Panc1 (cell line): ENCODE results near the gene HTRA3. TPM values are rescaled to one million over a fixed set of nuclear protein-coding genes. Genes with fewer than 3 reads are reported as not detected.

Source experiments
- ATAC-seq: fragments of 200-7000 bp; cut with Tn5 transposase; 2 replicates; pipeline ENCODE4 v1.9.1; 2020; ENCODE audit warnings: mild to moderate bottlenecking, moderate library complexity
- BruUV-seq: library from RNA; stranded (reverse); fragments of 400-500 nt; replicated peaks from 2 replicates; lab custom pipeline; 2021; lab: Mats Ljungman, UMichigan
- CTCF ChIA-PET: fragments of 300-600 bp; sonication (Branson Sonifier 250); formaldehyde crosslinking; loops from one replicate; lab custom pipeline; 2022; ENCODE audit warnings: antibody characterized with exemption; lab: Charles Lee
- POLR2A ChIA-PET: fragments of 300-600 bp; sonication (Branson Sonifier 250); formaldehyde crosslinking; loops from one replicate; lab custom pipeline; 2022; ENCODE audit warnings: antibody characterized with exemption; lab: Charles Lee
- DNase-seq: peaks from one replicate; pipeline ENCODE4 v3.0.0-alpha.2; 2010; ENCODE audit warnings: low read depth, low spot score
- H3K27ac ChIP-seq: 2 replicates; pipeline ENCODE4 v1.5.1; 2011; ENCODE audit warnings: mild to moderate bottlenecking, low read length, inconsistent platforms
- H3K27me3 ChIP-seq: fragments of 200-500 bp; sonication (Bioruptor generic); 2 replicates; pipeline ENCODE4 v1.6.0; 2014; ENCODE audit warnings: low read length, inconsistent platforms; ENCODE audit not compliant: control insufficient read depth, insufficient read depth
- H3K36me3 ChIP-seq: fragments of 200-500 bp; sonication (Bioruptor generic); 2 replicates; pipeline ENCODE4 v1.5.1; 2014; ENCODE audit warnings: inconsistent platforms, mild to moderate bottlenecking, low read length, moderate library complexity; ENCODE audit not compliant: control insufficient read depth, insufficient read depth
- H3K4me1 ChIP-seq: 2 replicates; pipeline ENCODE4 v1.5.1; 2011; ENCODE audit warnings: inconsistent platforms, mild to moderate bottlenecking, low read length, moderate library complexity; ENCODE audit not compliant: control insufficient read depth, insufficient read depth
- H3K4me3 ChIP-seq, 2 experiments: 2 replicates each; pipeline ENCODE4 v1.5.1; 2011 to 2012; ENCODE audit warnings: low read depth in 2 of 2, low read length in 2 of 2, mild to moderate bottlenecking in 2 of 2, inconsistent platforms in 1 of 2, moderate library complexity in 1 of 2
- H3K9me3 ChIP-seq: fragments of 200-500 bp; sonication (Bioruptor generic); 2 replicates; pipeline ENCODE4 v1.5.1; 2014; ENCODE audit warnings: low read depth, mild to moderate bottlenecking, inconsistent platforms, low read length, moderate library complexity; ENCODE audit not compliant: control insufficient read depth, insufficient read depth
- CTCF ChIP-seq: fragments of 450-650 bp; IDR thresholded peaks from 2 replicates; pipeline ENCODE4 v1.5.1; 2017; ENCODE audit warnings: mild to moderate bottlenecking
- POLR2AphosphoS5 ChIP-seq: IDR thresholded peaks from 2 replicates; pipeline ENCODE4 v1.6.1; 2012; ENCODE audit warnings: mild to moderate bottlenecking, low read depth, low read length, moderate library complexity
- REST ChIP-seq, 2 experiments: IDR thresholded peaks; 2 replicates each; pipeline ENCODE4 v1.6.1; 2011 to 2012; ENCODE audit warnings: low read depth in 2 of 2, control low read depth in 1 of 2, low read length in 1 of 2, mild to moderate bottlenecking in 1 of 2, moderate library complexity in 1 of 2; ENCODE audit not compliant: insufficient read depth in 1 of 2
- SIN3A ChIP-seq: IDR thresholded peaks from 2 replicates; pipeline ENCODE4 v1.6.1; 2012; ENCODE audit warnings: low read depth, mild to moderate bottlenecking, low read length, moderate library complexity, borderline replicate concordance; ENCODE audit not compliant: insufficient read depth
- TCF7L2 ChIP-seq: IDR thresholded peaks from 2 replicates; pipeline ENCODE4 v1.6.1; 2011; ENCODE audit warnings: mild to moderate bottlenecking, low read depth, low read length, inconsistent platforms
- in situ Hi-C: cut with HindIII; loops from 2 replicates; pipeline ENCODE4 v1.10.0; 2016; ENCODE audit warnings: low sequenced_read_pairs, low pct_unique_long_range_greater_than_20kb
- intact Hi-C: fragments of 100-400 bp; cut with micrococcal nuclease; formaldehyde crosslinking; loops from one replicate; pipeline ENCODE4 v1.10.0; 2022; ENCODE audit not compliant: unreplicated experiment
- total RNA-seq: library from RNA; stranded (reverse); gene quantifications from one replicate; pipeline ENCODE4 v1.2.1, GENCODE V29; 2021; ENCODE audit not compliant: unreplicated experiment

Gene HTRA3
- total RNA-seq, 1 experiment from 2014 or later: 0.98 TPM

- ChIA-PET CTCF (no interaction called here), POLR2A (no interaction called here)
- in situ Hi-C loops: no loop called here
- H3K27ac ChIP-seq: no peak overlapping the region
- H3K4me1 ChIP-seq: peaks cover 4% of the 10 kb centered on the region; the same call in 1 of the 2 replicates
- no peaks in the 10 kb centered on the region for H3K36me3 ChIP-seq
- H3K9me3 ChIP-seq: no peaks in the 10 kb centered on the region
- DNase-seq (no peak), ATAC-seq (no peak)
- TF ChIP-seq CTCF: no peak
- TF ChIP-seq SIN3A: no peak
- TF ChIP-seq REST (IDR thresholded peaks at IDR 0.05; ENCODE audit: insufficient read depth in 1 of 2, low read depth in 2 of 2, low read length in 1 of 2): no peak
- TF ChIP-seq POLR2AphosphoS5: no peak
- no peak for TF ChIP-seq TCF7L2
- no peaks in the 10 kb centered on the region; the same call in 1 of the 2 replicates for H3K27me3 ChIP-seq
- BruUV-seq: no TSS peak
- H3K4me3 ChIP-seq: no peak overlapping the region
- intact Hi-C loops: no loop called here
These were observed 5.4 kb downstream of the HTRA3 start for GRCh38 chr4:8274765-8275547.

GRCh38 chr4:8275548-8275910 lies 6.0 kb downstream of the HTRA3 start:
- TF ChIP-seq CTCF: no peak
- no peak for TF ChIP-seq TCF7L2
- TF ChIP-seq SIN3A: no peak
- no peak for TF ChIP-seq REST (IDR thresholded peaks at IDR 0.05; ENCODE audit: insufficient read depth in 1 of 2, low read depth in 2 of 2, low read length in 1 of 2)
- no peak overlapping the region for H3K27ac ChIP-seq
- no peak for DNase-seq
- in situ Hi-C loops: no loop called here
- intact Hi-C loops: no loop called here
- ChIA-PET CTCF (no interaction called here), POLR2A (no interaction called here)
- ATAC-seq: no peak
- no peak overlapping the region for H3K4me3 ChIP-seq
- BruUV-seq: no TSS peak
- H3K36me3 ChIP-seq: no peaks in the 10 kb centered on the region
- H3K27me3 ChIP-seq: no peaks in the 10 kb centered on the region; the same call in 1 of the 2 replicates
- H3K9me3 ChIP-seq: no peaks in the 10 kb centered on the region
- H3K4me1 ChIP-seq: peaks cover 4% of the 10 kb centered on the region; the same call in 1 of the 2 replicates
